ENCODE data around the gene BNIP2. TPM values are rescaled to one million over a fixed set of nuclear protein-coding genes. Genes with fewer than 3 reads are reported as not detected.
"Not testable (repeated sequence)": the region's sequence is repeated elsewhere in the genome, so short reads cannot be mapped to it uniquely, and the experiment has no call there.

BNIP2 gene
- polyA plus RNA-seq, 5 donors = 50.8 to 84.2 (median 75.2) TPM

GRCh38 chr15:59644756-59645155, 44.4 kb downstream of the BNIP2 start:
- no peak for DNase-seq

- no peak for DNase-seq
These were observed 46.8 kb downstream of the BNIP2 start for GRCh38 chr15:59642351-59642750.

GRCh38 chr15:59637507-59637906, 51.6 kb downstream of the BNIP2 start:
- DNase-seq = not testable (repeated sequence)

GRCh38 chr15:59636184-59636583, 52.9 kb downstream of the BNIP2 start:
- DNase-seq = no peak

- no peak for DNase-seq
These were observed 56.4 kb downstream of the BNIP2 start for GRCh38 chr15:59632714-59633113.

GRCh38 chr15:59622289-59622688, 66.8 kb downstream of the BNIP2 start:
- DNase-seq = no peak

- no peak for DNase-seq
These were observed 70.7 kb downstream of the BNIP2 start for GRCh38 chr15:59618406-59618805.

GRCh38 chr15:59616379-59616778, 72.7 kb downstream of the BNIP2 start:
- no peak for DNase-seq

GRCh38 chr15:59615661-59616060, 73.5 kb downstream of the BNIP2 start:
- no peak for DNase-seq

- DNase-seq = no peak
These were observed 75.0 kb downstream of the BNIP2 start for GRCh38 chr15:59614153-59614552.

GRCh38 chr15:59611276-59612260, 77.6 kb downstream of the BNIP2 start, which contains the start of gene GCNT3:
GCNT3 (plus strand) TSS chr15:59611783; CDS start chr15:59618239, 6,456 bp downstream.
- peak; percentile 3 to 6 for DNase-seq

- DNase-seq = no peak
These were observed 79.1 kb downstream of the BNIP2 start for GRCh38 chr15:59609730-59610712.

Other genes starting within 250 kb of the BNIP2 start
- gene GCNT3, start 77.5 kb downstream of the BNIP2 start, polyA plus RNA-seq (ENCODE audit: insufficient read depth in 1 of 5, insufficient read length in 5 of 5, low replicate concordance in 1 of 5) = under 1 TPM; 0.34 to 0.94 (median 0.52) TPM
- 100 to 1,000 TPM in 4 of 5 donors, 10 to 100 TPM in 1; 89.6 to 138 (median 104) TPM for gene GTF2A2, start 31.8 kb downstream of the BNIP2 start, polyA plus RNA-seq (ENCODE audit: insufficient read depth in 1 of 5, insufficient read length in 5 of 5, low replicate concordance in 1 of 5)